ENCODE results near the gene LSM3. TPM values are rescaled to one million over a fixed set of nuclear protein-coding genes. Genes with fewer than 3 reads are reported as not detected.

LSM3 gene
- total and polyA plus RNA-seq, 7 donors = 11.1 to 20.2 (median 14.1) TPM

DNA sequence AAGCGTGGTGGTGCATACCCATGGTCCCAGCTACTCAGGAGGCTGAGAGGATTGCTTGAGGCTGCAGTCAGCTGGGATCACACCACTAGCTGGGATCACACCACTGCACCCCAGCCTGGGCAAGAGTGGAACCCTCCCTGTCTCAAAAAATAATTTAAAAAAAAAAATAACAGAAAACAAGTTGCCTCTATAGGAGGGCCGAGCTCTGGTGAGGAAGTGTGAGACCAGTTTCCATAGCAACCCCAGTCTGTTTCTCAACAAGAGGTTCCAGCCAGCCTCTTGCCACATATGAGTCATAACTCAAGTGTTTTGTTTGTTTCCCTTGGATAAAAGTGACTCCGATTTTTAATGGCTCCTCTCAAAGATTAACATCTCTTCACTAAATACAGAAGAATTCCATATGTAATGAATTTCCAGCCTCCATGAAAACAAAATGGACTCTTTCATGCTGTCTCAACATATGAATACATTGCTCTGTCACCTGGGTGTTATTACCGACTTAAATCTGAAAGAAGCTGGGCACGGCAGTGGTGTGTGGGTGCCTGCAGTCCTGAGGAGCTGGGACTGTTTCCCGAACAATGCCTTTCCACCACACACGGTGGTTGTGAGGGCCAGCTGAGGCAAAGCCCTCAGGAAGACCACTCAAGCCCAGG, 34.1 kb upstream of the LSM3 start:
- peak overlapping the region; percentile 79 for H3K27ac ChIP-seq
- ATAC-seq (peak; percentile 68 to 84 (median 70)), DNase-seq (no peak)
- peak overlapping the region; percentile 35 for H3K4me3 ChIP-seq
- 13 to 15% (median 15%) methylated on average over 7 of the region's 7 CpGs for WGBS, 3 donors
- H3K36me3 ChIP-seq (ENCODE audit: insufficient read depth in 1 of 2, low read depth in 1 of 2) = peaks cover 0 to 78% of the 10 kb centered on the region in 2 donors
- intact Hi-C loops (cut with DNase I) = loop anchor here in 1 of 2 donors (5.0 kb wide), 1 partner anchor 33 kb away; the partner anchor contains the start of genes LSM3 and XPC
- H3K9me3 ChIP-seq = no peaks in the 10 kb centered on the region
- H3K27me3 ChIP-seq (ENCODE audit: insufficient read depth in 3 of 3, low read length in 2 of 3) = no peaks in the 10 kb centered on the region
- no peak for TF ChIP-seq CTCF (IDR thresholded peaks at IDR 0.05)
- H3K4me1 ChIP-seq = peaks cover 33% of the 10 kb centered on the region

GRCh38 chr3:14145236-14145635, 33.4 kb upstream of the LSM3 start:
- no peak for TF ChIP-seq CTCF (IDR thresholded peaks at IDR 0.05)

DNA sequence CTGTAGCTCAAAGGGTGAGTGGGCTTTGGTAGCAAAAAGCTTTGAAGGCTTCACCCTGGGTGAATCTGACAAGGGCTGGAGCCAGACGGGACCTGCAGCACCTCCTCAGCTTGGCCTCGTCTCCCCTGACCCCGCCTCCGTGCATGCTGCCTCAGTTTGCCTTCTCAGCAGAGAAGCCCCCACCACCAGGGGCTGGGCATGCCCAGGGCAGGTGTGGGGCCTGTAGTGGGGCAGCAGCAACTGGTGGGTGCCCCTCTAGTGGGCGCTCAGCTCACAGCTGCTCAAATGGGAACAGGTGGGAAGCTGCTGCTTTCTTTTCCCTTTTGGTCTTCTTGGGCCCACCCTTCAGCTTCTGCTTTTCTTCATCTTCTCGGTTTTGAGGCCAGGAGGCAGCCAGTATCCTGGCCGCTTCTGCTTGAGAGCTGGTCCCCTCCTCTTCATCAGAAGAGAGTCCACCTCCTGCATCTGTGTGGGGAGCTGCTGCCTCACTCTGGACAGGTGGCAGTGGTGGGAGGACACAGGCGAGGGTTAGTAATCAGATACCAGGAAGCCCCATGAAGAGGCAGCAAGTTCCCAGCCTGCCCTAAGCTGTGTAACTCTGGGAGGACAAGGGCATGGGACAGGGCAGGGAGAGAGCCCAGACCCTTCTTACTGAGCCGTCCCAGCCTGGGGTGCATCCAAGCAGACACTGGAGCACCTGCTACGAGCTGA, 32.8 kb upstream of the LSM3 start:
- no peaks in the 10 kb centered on the region for H3K27me3 ChIP-seq (ENCODE audit: insufficient read depth in 3 of 3, low read length in 2 of 3)
- H3K36me3 ChIP-seq (ENCODE audit: insufficient read depth in 1 of 2, low read depth in 1 of 2) = peaks cover 0 to 74% of the 10 kb centered on the region in 2 donors
- DNase-seq (no peak), ATAC-seq (no peak)
- peaks cover 31% of the 10 kb centered on the region for H3K4me1 ChIP-seq
- intact Hi-C loops (cut with DNase I) = no loop called here
- no peak for TF ChIP-seq CTCF (IDR thresholded peaks at IDR 0.05)
- WGBS, 3 donors = 75 to 84% (median 78%) methylated on average over 10 of the region's 10 CpGs
- H3K27ac ChIP-seq = peak overlapping the region; percentile 79
- no peak overlapping the region for H3K4me3 ChIP-seq
- H3K9me3 ChIP-seq = no peaks in the 10 kb centered on the region

More at GRCh38 chr3:14145236-14145635, 33.4 kb upstream of the LSM3 start:
- DNase-seq (no peak), ATAC-seq (no peak)
- no peak overlapping the region for H3K4me3 ChIP-seq
- no peaks in the 10 kb centered on the region for H3K9me3 ChIP-seq
- WGBS, 3 donors = 82 to 86% (median 83%) methylated on average over 9 of the region's 9 CpGs
- H3K27me3 ChIP-seq (ENCODE audit: insufficient read depth in 3 of 3, low read length in 2 of 3) = no peaks in the 10 kb centered on the region
- H3K27ac ChIP-seq = peak overlapping the region; percentile 79
- intact Hi-C loops (cut with DNase I) = no loop called here
- H3K4me1 ChIP-seq = peaks cover 33% of the 10 kb centered on the region
- peaks cover 0 to 74% of the 10 kb centered on the region in 2 donors for H3K36me3 ChIP-seq (ENCODE audit: insufficient read depth in 1 of 2, low read depth in 1 of 2)

DNA sequence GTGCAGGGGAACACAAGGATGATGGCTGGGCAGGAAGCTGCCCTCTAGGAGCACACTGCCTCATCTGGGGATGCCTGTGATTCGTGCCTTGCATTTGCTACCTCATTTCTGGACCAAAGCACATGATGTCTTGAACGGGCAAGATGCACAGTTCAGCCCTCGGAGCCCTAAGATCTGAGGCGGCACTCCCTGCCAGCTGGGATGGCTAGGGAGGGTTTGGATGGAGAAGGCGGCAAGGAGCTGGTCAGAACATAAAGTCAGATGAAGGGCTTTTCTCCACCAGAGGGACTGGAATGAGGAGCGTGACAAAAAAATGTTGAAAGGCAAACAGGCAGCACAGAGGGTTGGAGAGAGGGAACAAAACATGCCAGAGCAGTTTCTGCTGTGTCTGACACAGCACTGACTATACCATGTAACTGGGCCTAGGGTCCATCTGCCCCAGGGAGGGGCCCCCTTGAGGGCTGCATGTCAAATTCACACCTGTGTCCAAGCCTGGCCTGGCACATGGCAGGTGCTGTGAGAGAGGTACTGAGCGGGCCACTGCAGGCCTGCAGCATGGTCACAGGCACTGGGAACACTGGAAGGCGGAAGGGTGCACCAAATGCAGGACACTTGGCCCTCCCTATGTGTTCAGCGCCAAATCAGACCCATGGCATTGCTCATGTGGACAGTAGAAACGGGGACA, 32.1 kb upstream of the LSM3 start:
- intact Hi-C loops (cut with DNase I) = no loop called here
- DNase-seq = no peak
- Histone ChIP-seq H3K27me3 (ENCODE audit: insufficient read depth in 3 of 3, low read length in 2 of 3) (no peaks in the 10 kb centered on the region), H3K4me3 (no peak overlapping the region), H3K9me3 (no peaks in the 10 kb centered on the region), H3K4me1 (peaks cover 24% of the 10 kb centered on the region), H3K27ac (peak overlapping the region; percentile 4), H3K36me3 (ENCODE audit: insufficient read depth in 1 of 2, low read depth in 1 of 2) (peaks cover 0 to 74% of the 10 kb centered on the region in 2 donors)
- 76 to 85% (median 79%) methylated on average over 10 of the region's 10 CpGs for WGBS, 3 donors
- ATAC-seq = no peak
- no peak for TF ChIP-seq CTCF (IDR thresholded peaks at IDR 0.05)
